ENCODE results near the gene STRN. TPM values are rescaled to one million over a fixed set of nuclear protein-coding genes. Genes with fewer than 3 reads are reported as not detected.

The STRN gene
- total and polyA plus RNA-seq, 4 donors = 3.7 to 35.9 (median 15.7) TPM

DNA sequence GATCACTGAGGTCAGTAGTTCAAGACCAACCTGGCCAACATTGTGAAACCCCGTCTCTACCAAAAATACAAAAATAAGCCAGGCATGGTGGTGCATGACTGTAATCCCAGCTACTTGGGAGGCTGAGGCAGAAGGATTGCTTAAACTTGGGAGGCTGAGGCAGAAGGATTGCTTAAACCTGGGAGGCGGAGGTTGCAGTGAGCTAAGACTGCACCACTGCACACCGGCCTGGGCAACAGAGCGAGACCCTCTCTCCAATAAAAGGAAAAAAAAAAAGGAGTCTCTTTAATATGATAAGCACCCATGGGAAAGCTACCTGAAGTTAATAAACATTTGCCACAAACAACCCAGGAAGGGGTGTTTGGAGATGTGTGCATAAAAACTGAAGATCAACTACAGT is 2.6 kb downstream of the STRN start:
- Histone ChIP-seq H3K27me3 (ENCODE audit: control insufficient read depth in 3 of 3, insufficient read depth in 3 of 3, low read length in 2 of 3) (no peaks in the 10 kb centered on the region), H3K4me1 (ENCODE audit: control insufficient read depth in 5 of 5, insufficient read depth in 5 of 5, low read length in 5 of 5) (peaks cover 0 to 20% (median 11%) of the 10 kb centered on the region in 5 donors), H3K9ac (ENCODE audit: insufficient read depth in 1 of 2, low read length in 2 of 2) (no peak overlapping the region), H3K36me3 (ENCODE audit: control insufficient read depth in 4 of 4, insufficient read depth in 4 of 4, low read length in 4 of 4) (no peaks in the 10 kb centered on the region), H3K4me3 (no peak overlapping the region), H3K9me3 (ENCODE audit: control insufficient read depth in 4 of 4, insufficient read depth in 3 of 4, low read length in 3 of 4) (no peaks in the 10 kb centered on the region), H3K27ac (ENCODE audit: low read depth in 1 of 2, low read length in 1 of 2) (no peak overlapping the region)
- no peak for DNase-seq
- 94 to 95% methylated on average over 4 of the region's 4 CpGs for WGBS, 2 donors
- no peak for ATAC-seq (ENCODE audit: insufficient read depth, low FRiP score)
- no peak for TF ChIP-seq CTCF (IDR thresholded peaks at IDR 0.05; ENCODE audit: control extremely low read depth, extremely low read depth)

DNA sequence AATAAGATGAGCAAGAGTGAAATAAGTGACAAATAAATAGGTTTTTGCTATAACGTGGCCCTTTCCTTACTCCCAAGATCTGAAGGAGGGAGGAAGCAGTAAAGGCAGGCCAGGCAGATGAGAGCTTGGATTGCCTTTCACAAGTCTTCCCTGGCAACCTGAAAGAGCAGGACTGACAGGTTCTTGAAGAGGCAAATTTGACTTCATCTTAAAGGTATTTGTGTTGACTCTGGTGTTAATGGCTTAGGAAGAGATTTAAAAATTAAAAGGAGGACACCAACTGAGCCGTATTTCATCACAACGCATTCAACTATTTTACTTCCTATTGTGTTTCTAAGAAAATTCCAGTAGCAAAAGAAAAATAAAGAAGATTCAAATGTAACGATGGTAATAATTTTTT is 3.2 kb downstream of the STRN start:
- Histone ChIP-seq H3K36me3 (ENCODE audit: control insufficient read depth in 4 of 4, insufficient read depth in 4 of 4, low read length in 4 of 4) (peaks cover 0 to 2% (median 0%) of the 10 kb centered on the region in 4 donors), H3K4me1 (ENCODE audit: control insufficient read depth in 5 of 5, insufficient read depth in 5 of 5, low read length in 5 of 5) (peaks cover 0 to 20% (median 11%) of the 10 kb centered on the region in 5 donors), H3K4me3 (no peak overlapping the region), H3K27ac (ENCODE audit: low read depth in 1 of 2, low read length in 1 of 2) (no peak overlapping the region), H3K9ac (ENCODE audit: insufficient read depth in 1 of 2, low read length in 2 of 2) (no peak overlapping the region), H3K27me3 (ENCODE audit: control insufficient read depth in 3 of 3, insufficient read depth in 3 of 3, low read length in 2 of 3) (no peaks in the 10 kb centered on the region), H3K9me3 (ENCODE audit: control insufficient read depth in 4 of 4, insufficient read depth in 3 of 4, low read length in 3 of 4) (no peaks in the 10 kb centered on the region)
- no peak for ATAC-seq (ENCODE audit: insufficient read depth, low FRiP score)
- TF ChIP-seq CTCF (IDR thresholded peaks at IDR 0.05; ENCODE audit: control extremely low read depth, extremely low read depth) = no peak
- DNase-seq = peak in 1 of 3 donors; percentile 41
- WGBS, 2 donors = 60 to 86% methylated on average over 4 of the region's 4 CpGs

- H3K36me3 ChIP-seq (ENCODE audit: control insufficient read depth in 4 of 4, insufficient read depth in 4 of 4, low read length in 4 of 4) = peaks cover 0 to 2% (median 0%) of the 10 kb centered on the region in 4 donors
- ATAC-seq (ENCODE audit: insufficient read depth, low FRiP score) (no peak), DNase-seq (no peak)
- H3K4me1 ChIP-seq (ENCODE audit: control insufficient read depth in 5 of 5, insufficient read depth in 5 of 5, low read length in 5 of 5) = peaks cover 0 to 15% (median 9%) of the 10 kb centered on the region in 5 donors
- H3K4me3 ChIP-seq = no peak overlapping the region
- no peak overlapping the region for H3K27ac ChIP-seq (ENCODE audit: low read depth in 1 of 2, low read length in 1 of 2)
- H3K9me3 ChIP-seq (ENCODE audit: control insufficient read depth in 4 of 4, insufficient read depth in 3 of 4, low read length in 3 of 4) = no peaks in the 10 kb centered on the region
- 94 to 97% methylated on average over 4 to 5 of the region's 5 CpGs for WGBS, 2 donors
- no peak for TF ChIP-seq CTCF (IDR thresholded peaks at IDR 0.05; ENCODE audit: control extremely low read depth, extremely low read depth)
- H3K27me3 ChIP-seq (ENCODE audit: control insufficient read depth in 3 of 3, insufficient read depth in 3 of 3, low read length in 2 of 3) = no peaks in the 10 kb centered on the region
- no peak overlapping the region for H3K9ac ChIP-seq (ENCODE audit: insufficient read depth in 1 of 2, low read length in 2 of 2)
Measured at GRCh38 chr2:36960773-36961172, 5.6 kb downstream of the STRN start.

All from lung (tissue), 12 donors.